ENCODE data around the gene TXNL1.
A peak's percentile ranks its signal among the peaks of the same experiment; 100 is the strongest.

The TXNL1 gene

DNA sequence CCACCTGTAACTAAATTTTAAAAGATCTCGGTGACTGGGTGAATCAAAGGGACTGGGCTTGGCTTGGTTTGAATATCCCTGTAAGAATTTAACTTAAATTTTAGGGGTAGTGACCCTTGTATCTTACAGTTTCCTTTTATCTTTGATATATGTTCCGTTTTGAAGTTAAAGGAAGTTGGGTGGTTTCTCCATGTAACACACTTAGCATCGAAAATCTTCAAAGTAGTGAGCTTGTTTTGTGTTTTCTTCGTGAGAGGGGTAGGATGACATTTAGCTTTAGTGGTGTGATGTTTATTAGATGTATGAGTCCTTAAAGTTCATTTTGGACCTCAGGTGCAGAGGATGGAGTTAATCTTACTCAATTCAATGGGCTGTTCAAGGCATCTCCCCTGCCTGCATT lies 14.4 kb upstream of the TXNL1 start:
- Mint-ChIP-seq H3K9me3 (peaks cover 4 to 5% of the 10 kb centered on the region in 2 donors), H3K4me1 (peaks cover 32 to 60% of the 10 kb centered on the region in 2 donors), H3K4me3 (peak overlapping the region; percentile 6 to 63), H3K36me3 (peaks cover 10 to 25% of the 10 kb centered on the region in 2 donors), H3K27me3 (no peaks in the 10 kb centered on the region), H3K27ac (no peak overlapping the region)
- DNase-seq: no peak
- no peak for ATAC-seq (replicated peaks)

DNA sequence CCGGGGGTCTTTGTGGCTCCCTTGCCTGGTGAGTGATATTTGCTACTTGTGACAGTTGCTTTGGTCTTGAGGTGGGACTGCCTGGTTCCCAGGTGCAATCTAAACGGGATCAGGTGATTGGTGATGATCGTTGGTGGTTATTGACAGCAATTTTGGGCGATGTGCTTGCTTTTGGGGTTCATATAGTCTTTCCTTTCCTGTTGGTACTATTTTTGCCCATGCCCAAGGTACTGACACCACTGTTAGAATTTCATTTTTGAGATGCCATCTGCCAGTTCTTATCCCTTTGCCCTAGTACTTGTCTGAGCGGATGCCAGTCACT lies 13.3 kb upstream of the TXNL1 start:
- Mint-ChIP-seq H3K9me3 (peaks cover 4 to 5% of the 10 kb centered on the region in 2 donors), H3K27ac (peak overlapping the region; percentile 93), H3K36me3 (peaks cover 12 to 28% of the 10 kb centered on the region in 2 donors), H3K4me3 (peak overlapping the region; percentile 91 to 93), H3K4me1 (peaks cover 35 to 64% of the 10 kb centered on the region in 2 donors), H3K27me3 (no peaks in the 10 kb centered on the region)
- DNase-seq (no peak), ATAC-seq (replicated peaks) (no peak)

DNA sequence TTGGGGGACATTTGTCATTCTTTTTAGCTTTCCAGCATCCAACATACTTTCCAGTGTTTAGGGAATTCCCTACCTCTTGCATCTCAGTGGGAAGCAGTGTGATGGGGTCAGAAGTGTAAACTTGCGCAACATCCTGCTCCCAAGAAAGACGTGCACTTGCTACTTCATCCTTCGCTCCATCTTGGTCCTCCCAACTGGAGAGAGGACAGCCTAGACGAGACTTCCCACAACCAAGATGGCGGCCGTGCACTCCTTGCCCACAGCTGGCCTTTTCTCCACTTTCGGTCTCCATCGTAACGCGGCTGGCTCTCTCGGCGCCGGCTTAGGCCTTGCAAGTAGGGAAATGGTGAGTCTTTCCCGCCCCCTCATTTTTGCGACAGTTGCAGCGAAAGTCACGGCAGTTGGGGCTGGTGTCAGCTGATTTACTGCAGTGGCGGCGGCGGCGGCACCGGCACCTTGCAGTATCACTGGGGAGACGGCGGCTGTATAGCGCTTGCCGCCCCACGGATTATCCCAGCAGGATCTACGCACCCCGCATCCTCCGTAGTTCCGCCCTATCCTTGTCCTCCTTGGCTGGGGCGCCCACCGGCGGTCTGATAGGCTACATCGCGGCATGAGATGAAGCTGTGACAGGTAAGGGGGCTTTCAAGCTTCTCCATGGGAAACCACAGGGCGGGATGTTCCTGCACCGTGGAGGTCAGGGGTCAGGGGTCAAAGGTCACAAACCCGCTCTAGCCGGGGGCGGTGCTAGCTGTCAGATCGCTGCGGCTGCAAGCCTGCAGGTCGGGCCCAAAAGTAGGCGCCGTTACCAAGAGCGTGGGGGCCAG lies 12.8 kb upstream of the TXNL1 start, which contains the start of gene WDR7:
TSS of gene WDR7 (plus strand) at position 416 of the 827 bp plus-strand sequence. CDS start 21,157 bp downstream, outside the sequence.
- Mint-ChIP-seq H3K9me3 (peaks cover 4 to 5% of the 10 kb centered on the region in 2 donors), H3K4me1 (peaks cover 35 to 63% of the 10 kb centered on the region in 2 donors), H3K4me3 (peak within 1 kb of the TSS; percentile 91 to 93), H3K36me3 (peaks cover 13 to 28% of the 10 kb centered on the region in 2 donors), H3K27me3 (no peaks in the 10 kb centered on the region), H3K27ac (peak within 1 kb of the TSS; percentile 93)
- DNase-seq (peak; percentile 96), ATAC-seq (replicated peaks) (peak; percentile 96)

DNA sequence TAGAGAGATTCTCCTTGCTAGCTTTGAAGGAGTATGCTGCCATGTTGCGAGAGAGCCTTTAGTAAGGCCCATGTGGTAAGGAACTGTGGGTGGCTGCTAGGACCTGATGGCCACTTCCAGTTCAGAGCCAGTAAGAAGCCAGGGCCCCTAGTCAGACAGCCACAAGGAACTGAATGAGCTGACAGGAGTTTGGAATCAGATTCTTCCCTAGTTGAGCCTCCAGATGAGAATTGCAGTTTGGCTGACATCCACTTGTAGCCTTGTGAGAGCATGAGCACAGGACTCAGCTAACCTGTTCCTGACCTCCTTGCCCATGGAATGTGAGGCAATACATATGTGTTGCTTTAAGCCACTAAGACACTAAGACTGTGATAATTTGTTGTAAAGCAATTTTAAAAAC lies 11.6 kb upstream of the TXNL1 start:
- ATAC-seq (replicated peaks) (no peak), DNase-seq (no peak)
- H3K4me1 Mint-ChIP-seq: peaks cover 26 to 51% of the 10 kb centered on the region in 2 donors
- no peaks in the 10 kb centered on the region for H3K27me3 Mint-ChIP-seq
- no peak overlapping the region for H3K4me3 Mint-ChIP-seq
- peaks cover 4 to 5% of the 10 kb centered on the region in 2 donors for H3K9me3 Mint-ChIP-seq
- H3K27ac Mint-ChIP-seq: no peak overlapping the region
- peaks cover 13 to 28% of the 10 kb centered on the region in 2 donors for H3K36me3 Mint-ChIP-seq

DNA sequence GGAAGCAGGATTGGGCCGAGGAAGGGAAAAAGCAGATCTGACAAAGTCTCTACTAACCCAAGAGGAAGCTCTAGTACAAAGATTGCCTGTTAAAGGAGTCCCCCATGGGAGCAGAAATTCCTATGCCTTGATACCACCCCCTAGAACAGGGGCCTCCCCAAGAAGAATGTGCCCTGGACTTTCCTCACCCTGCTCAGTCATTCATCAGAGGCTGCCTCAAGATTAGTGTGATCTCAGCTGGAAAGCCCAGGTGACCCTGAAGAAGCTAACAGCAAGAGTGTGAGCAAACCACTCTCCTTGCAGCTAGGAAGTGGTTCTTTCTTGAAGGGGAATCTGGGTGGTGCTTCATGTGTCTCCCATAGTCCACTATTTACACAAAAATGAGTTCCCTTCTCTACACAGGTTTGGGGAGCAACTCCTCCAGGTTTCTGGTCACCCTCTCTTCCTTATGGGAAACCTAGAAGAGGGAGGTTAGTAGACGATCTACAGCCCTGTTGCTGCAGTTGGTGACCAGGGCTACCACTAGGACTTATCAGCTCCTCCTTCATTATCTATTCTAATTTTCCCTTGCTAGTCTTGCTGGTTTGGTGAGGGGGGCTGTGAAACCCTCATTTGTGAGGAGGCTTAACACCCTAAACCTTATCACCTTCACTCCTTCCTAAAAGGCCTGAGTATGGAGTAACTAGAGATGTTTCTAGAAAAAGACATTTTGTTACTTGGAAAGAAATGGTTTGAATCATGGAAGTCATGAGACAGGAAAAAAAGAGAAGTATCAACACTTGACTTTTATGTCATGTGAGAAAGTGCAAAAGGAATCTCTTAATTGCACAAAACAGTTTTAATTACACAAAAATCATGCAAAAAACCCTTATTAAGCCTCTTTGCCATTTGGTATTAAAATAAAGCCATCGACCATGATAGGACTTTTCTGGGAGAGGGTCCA lies 9.8 kb upstream of the TXNL1 start:
- peaks cover 21 to 39% of the 10 kb centered on the region in 2 donors for H3K4me1 Mint-ChIP-seq
- no peak for ATAC-seq (replicated peaks)
- H3K4me3 Mint-ChIP-seq: no peak overlapping the region
- no peaks in the 10 kb centered on the region for H3K27me3 Mint-ChIP-seq
- no peak overlapping the region for H3K27ac Mint-ChIP-seq
- peaks cover 4 to 14% of the 10 kb centered on the region in 2 donors for H3K36me3 Mint-ChIP-seq
- no peaks in the 10 kb centered on the region for H3K9me3 Mint-ChIP-seq
- DNase-seq: no peak

DNA sequence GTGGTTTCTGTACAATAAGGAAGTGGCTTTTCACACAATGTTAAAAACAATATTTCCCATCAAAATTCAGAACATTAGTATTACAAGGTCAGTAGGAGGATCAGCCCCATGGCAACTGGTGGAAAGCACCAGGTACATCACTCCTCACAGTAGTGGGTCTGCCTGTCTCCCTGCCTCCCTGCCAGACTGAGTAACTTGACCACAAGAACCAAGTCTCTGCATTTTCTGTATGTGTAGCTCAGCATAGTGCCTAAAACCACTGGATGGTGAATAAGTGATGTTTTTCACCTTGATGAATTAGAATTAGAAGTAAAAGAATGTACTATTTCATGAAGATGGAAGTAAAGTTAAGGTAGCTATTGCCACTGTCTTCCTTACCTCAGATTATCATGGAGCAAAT lies 8.7 kb upstream of the TXNL1 start:
- Mint-ChIP-seq H3K4me3 (no peak overlapping the region), H3K36me3 (peaks cover 4 to 8% of the 10 kb centered on the region in 2 donors), H3K27me3 (no peaks in the 10 kb centered on the region), H3K9me3 (no peaks in the 10 kb centered on the region), H3K4me1 (peaks cover 14 to 30% of the 10 kb centered on the region in 2 donors), H3K27ac (no peak overlapping the region)
- no peak for DNase-seq
- no peak for ATAC-seq (replicated peaks)

DNA sequence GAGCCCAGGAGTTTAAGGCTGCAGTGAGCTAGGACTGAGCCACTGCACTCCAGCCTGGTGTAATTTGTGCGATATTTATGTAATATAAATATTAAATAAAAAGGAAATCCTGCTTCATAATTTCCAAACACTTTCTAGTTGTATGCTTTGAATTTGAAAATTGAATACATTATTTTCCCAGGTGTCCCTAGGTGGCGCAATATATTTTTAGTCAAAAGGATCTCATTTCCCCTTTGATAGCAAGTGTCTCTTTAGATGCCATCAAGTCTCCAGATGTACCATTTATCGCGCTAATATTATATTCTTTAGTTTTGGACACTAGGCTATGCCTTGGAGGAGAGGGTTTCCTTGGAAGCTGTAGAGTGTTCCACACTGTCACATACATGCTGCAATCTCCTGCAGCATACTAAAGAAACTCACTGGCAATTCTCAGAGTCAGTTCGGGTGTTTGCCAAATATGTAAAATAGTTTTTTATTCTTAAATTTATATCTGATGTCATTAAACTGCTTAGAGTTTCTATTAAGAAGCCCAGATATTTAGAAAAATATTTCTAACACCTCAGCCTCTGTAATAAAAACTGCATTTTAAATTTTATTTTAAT lies 7.1 kb upstream of the TXNL1 start:
- no peak for ATAC-seq (replicated peaks)

DNA sequence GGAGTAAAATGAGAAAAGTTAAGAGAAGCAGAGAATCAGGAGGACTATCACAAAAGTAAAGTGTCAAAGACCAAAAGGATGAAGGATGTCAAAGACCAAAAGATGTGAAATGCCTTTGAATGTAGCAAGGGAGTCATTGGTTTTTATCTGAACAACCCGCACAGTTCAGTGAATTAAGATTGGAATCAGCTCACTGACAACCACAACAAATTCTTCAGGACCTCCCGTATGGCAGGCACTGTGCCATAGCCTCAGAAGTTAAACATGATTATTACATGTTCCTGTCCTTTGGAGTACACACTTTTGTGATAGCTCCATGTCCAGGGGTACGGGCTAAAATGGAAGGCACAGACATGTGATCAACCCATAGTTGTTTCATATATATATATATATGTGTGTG lies 5.0 kb upstream of the TXNL1 start:
- H3K36me3 Mint-ChIP-seq: peaks cover 13 to 20% of the 10 kb centered on the region in 2 donors
- DNase-seq: no peak
- no peak overlapping the region for H3K27ac Mint-ChIP-seq
- peaks cover 2 to 4% of the 10 kb centered on the region in 2 donors for H3K9me3 Mint-ChIP-seq
- H3K27me3 Mint-ChIP-seq: no peaks in the 10 kb centered on the region
- no peak for ATAC-seq (replicated peaks)
- peaks cover 11 to 25% of the 10 kb centered on the region in 2 donors for H3K4me1 Mint-ChIP-seq
- no peak overlapping the region for H3K4me3 Mint-ChIP-seq

More for the DNA sequence above, 7.1 kb upstream of the TXNL1 start:
- Mint-ChIP-seq H3K27ac (no peak overlapping the region), H3K4me1 (peaks cover 6 to 15% of the 10 kb centered on the region in 2 donors), H3K27me3 (no peaks in the 10 kb centered on the region), H3K9me3 (no peaks in the 10 kb centered on the region), H3K36me3 (peaks cover 4 to 8% of the 10 kb centered on the region in 2 donors), H3K4me3 (no peak overlapping the region)
- DNase-seq: no peak

DNA sequence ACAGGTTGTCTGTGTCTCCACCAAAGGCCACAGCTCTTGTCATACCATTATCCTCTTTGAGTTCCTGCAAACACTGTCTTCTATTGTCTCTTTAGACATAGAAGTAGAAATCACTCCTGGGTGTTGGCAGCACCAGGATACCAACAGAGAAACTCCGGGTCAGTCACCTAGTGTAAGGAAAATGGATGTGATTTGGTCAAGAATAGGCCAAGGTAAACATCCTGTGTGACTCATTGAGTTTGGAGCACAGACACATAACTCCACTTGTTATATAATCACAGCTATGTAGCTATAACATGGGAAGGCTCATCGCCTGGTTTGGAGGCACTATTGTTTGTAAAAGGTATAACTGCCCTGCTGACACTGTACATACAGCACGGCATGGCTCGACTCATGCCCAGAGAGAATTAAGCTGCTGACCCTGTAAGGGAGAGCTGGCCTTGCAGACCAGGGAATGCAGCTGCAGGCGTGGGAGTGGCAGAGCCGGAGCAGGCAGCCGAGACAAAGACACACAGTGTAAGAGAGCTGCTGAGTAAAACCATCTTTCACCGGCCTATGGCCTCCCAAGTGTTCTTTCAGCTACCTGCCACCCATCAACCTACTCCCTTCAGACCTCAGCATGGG lies 3.4 kb upstream of the TXNL1 start:
- H3K4me1 Mint-ChIP-seq: peaks cover 10 to 28% of the 10 kb centered on the region in 2 donors
- DNase-seq: no peak
- H3K27me3 Mint-ChIP-seq: no peaks in the 10 kb centered on the region

DNA sequence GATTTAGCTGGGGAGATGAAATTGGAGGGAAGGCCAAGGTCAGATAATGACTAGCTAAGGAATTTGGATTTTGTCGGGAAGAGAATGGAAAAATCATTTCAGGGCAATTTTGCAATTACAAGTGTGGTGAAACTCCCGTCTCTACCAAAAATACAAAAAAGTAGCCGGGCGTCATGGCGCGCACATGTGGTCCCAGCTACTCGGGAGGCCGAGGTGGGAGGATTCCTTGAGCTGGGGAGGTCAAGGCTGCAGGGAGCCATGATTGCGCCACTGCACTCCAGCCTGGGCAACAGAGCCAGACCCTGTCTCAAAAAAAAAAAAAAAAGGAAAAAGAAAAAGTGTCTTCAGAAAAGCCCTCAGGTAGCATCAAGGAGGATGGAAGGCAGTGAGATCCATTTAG lies 1.2 kb upstream of the TXNL1 start:
- Mint-ChIP-seq H3K36me3 (peaks cover 21 to 30% of the 10 kb centered on the region in 2 donors), H3K4me3 (peak overlapping the region; percentile 99 to 100), H3K9me3 (peaks cover 2 to 4% of the 10 kb centered on the region in 2 donors), H3K27me3 (no peaks in the 10 kb centered on the region), H3K27ac (peak overlapping the region; percentile 98), H3K4me1 (peaks cover 17 to 45% of the 10 kb centered on the region in 2 donors)
- ATAC-seq (replicated peaks) (no peak), DNase-seq (no peak)

More for the DNA sequence above, 3.4 kb upstream of the TXNL1 start:
- no peak overlapping the region for H3K4me3 Mint-ChIP-seq
- H3K9me3 Mint-ChIP-seq: peaks cover 2 to 4% of the 10 kb centered on the region in 2 donors
- peaks cover 15 to 21% of the 10 kb centered on the region in 2 donors for H3K36me3 Mint-ChIP-seq
- no peak for ATAC-seq (replicated peaks)
- no peak overlapping the region for H3K27ac Mint-ChIP-seq

DNA sequence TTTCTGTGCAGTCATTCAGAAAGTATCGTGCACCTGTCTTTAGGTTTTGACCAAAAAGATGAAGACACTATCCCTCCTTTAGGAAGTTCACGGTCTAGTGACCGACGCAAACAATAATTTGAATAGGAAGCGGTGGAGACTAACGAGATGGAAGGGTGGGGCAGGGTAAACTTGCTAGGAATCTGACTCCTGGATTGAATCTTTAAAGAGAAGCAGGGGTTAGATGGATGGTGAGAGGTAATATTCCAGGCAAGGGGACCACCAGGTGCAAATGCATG lies 651 bp upstream of the TXNL1 start:
- DNase-seq: no peak
- Mint-ChIP-seq H3K4me3 (peak overlapping the region; percentile 99 to 100), H3K27ac (peak overlapping the region; percentile 98), H3K4me1 (peaks cover 17 to 50% of the 10 kb centered on the region in 2 donors), H3K9me3 (peaks cover 2 to 4% of the 10 kb centered on the region in 2 donors), H3K27me3 (no peaks in the 10 kb centered on the region), H3K36me3 (peaks cover 24 to 35% of the 10 kb centered on the region in 2 donors)
- no peak for ATAC-seq (replicated peaks)

DNA sequence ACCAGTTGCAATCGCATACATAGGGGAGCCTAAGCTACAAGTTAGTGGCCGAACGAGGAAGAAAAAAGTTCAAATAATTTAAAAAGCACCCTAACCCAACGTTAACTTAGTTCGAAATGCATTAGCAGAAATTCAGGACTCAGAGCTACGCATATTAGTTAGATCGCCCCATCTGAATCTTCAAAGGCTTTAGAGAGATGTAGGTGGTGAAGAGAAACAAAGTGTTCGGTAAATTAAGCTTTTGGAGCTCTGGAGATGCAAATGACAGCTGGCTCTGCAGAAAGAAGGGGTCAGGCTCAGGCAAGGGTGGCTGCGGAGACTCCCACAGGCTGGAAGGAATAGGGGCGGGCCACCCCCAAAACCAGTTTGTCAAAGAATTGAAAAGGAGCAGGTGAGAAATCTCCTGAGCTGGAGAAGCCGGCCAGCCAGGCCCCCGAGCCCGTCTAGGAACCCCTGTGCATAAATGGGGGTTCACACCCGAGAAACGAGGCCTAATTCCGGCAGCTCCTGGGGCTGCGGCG lies 621 bp downstream of the TXNL1 start:
- Mint-ChIP-seq H3K4me1 (peaks cover 17 to 50% of the 10 kb centered on the region in 2 donors), H3K36me3 (peaks cover 30 to 41% of the 10 kb centered on the region in 2 donors), H3K9me3 (peaks cover 2 to 4% of the 10 kb centered on the region in 2 donors), H3K4me3 (peak overlapping the region; percentile 99 to 100), H3K27ac (peak overlapping the region; percentile 98), H3K27me3 (no peaks in the 10 kb centered on the region)
- ATAC-seq (replicated peaks): peak; percentile 11 to 16
- no peak for DNase-seq

DNA sequence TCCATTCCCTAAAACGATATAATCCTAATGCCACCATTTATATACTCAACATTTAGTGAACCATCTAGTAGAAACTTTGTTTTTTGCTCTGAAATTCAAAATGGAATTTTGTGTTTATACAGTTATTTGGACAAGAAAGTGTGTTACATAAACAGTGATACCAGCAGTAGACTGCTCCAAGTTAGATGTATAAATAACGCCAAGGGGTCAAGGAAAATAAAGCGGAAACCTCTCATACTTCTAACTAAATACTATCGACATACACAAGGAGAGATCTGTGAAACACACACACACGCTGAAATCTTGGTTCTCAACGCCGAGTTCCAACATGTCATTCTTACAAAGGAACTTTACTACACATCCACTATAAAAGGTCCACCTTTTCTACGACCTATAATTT lies 1.2 kb downstream of the TXNL1 start:
- ATAC-seq (replicated peaks): no peak
- Mint-ChIP-seq H3K9me3 (peaks cover 2 to 4% of the 10 kb centered on the region in 2 donors), H3K4me1 (peaks cover 17 to 50% of the 10 kb centered on the region in 2 donors), H3K36me3 (peaks cover 30 to 41% of the 10 kb centered on the region in 2 donors), H3K27ac (no peak overlapping the region), H3K4me3 (peak overlapping the region; percentile 99 to 100), H3K27me3 (no peaks in the 10 kb centered on the region)
- no peak for DNase-seq

All from stimulated activated naive B cell treated with anti-CD40 and anti-IgM and Interleukin-4, amounts not matched to agents 10 μg/mL and 1 μg/mL and 100 μg/mL, for 72 hours (primary cell).